ENCODE data around the gene SIDT2. TPM values are rescaled to one million over a fixed set of nuclear protein-coding genes. Genes with fewer than 3 reads are reported as not detected.
A peak's percentile ranks its signal among the peaks of the same experiment; 100 is the strongest.

Gene SIDT2
- total and polyA plus RNA-seq, 5 donors = 28.6 to 57.4 (median 39.1) TPM

- H3K4me1 ChIP-seq (ENCODE audit: control insufficient read depth, insufficient read depth, low read length) = peaks cover 9% of the 10 kb centered on the region
- H3K9me3 ChIP-seq (ENCODE audit: control insufficient read depth, low read length) = no peaks in the 10 kb centered on the region
- intact Hi-C loops (cut with DNase I) = no loop called here
- WGBS = 46% methylated on average over 14 of the region's 14 CpGs
- ATAC-seq (peak; percentile 70 to 75), DNase-seq (peak in 2 of 3 donors; percentile 47 to 63)
- no peak overlapping the region for H3K4me3 ChIP-seq (ENCODE audit: low read length)
- no peaks in the 10 kb centered on the region for H3K27me3 ChIP-seq (ENCODE audit: control insufficient read depth, insufficient read depth)
- peak overlapping the region; percentile 63 for H3K27ac ChIP-seq (ENCODE audit: low read length)
These were observed 5.7 kb upstream of the SIDT2 start for GRCh38 chr11:117172724-117173421.

DNA sequence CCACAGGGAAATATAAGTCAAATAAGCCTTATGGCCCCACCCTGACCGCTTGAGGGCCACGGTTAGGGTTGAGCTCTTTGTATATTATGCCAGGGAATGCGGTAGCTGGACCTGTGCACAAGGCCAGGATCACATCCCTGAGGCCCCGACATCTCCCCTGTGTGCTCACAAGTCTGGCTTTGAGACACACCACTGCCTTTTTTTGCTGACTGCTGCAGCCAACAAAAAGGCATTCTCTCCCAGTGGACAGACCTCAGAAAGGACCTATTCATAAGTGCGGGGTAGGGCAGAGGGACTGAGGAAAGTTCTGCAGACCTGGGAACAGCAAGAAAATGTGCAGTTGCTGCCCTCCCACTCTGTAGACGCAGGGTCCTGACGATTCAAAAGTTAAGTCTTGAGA, 3.4 kb upstream of the SIDT2 start:
- intact Hi-C loops (cut with DNase I) = no loop called here

DNA sequence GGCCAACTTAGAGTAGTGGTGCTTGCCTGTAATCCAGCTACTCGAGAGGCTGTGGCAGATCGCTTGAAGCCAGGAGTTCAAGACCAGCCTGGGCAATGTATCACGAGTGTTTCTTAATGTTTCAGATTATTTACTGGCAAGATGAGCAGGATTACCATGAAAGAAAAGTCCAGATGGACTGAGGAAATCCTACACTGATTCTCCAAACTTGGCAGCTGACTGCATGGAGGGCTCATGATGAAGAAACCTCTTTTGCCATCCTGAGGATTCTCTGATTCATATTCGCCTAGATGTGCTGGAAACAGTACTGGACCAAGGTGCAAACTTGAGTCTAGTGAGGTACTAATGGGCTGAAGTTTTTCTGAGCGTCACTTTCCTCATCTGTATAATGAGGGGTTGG, 2.8 kb upstream of the SIDT2 start:
- Histone ChIP-seq H3K27ac (ENCODE audit: low read length) (no peak overlapping the region), H3K4me3 (ENCODE audit: low read length) (no peak overlapping the region), H3K9me3 (ENCODE audit: control insufficient read depth, low read length) (no peaks in the 10 kb centered on the region), H3K4me1 (ENCODE audit: control insufficient read depth, insufficient read depth, low read length) (peaks cover 21% of the 10 kb centered on the region), H3K27me3 (ENCODE audit: control insufficient read depth, insufficient read depth) (no peaks in the 10 kb centered on the region)
- intact Hi-C loops (cut with DNase I) = no loop called here
- ATAC-seq (no peak), DNase-seq (no peak)
- WGBS = 80% methylated on average over 5 of the region's 5 CpGs

More for the DNA sequence above, 3.4 kb upstream of the SIDT2 start:
- Histone ChIP-seq H3K9me3 (ENCODE audit: control insufficient read depth, low read length) (no peaks in the 10 kb centered on the region), H3K27ac (ENCODE audit: low read length) (peak overlapping the region; percentile 21), H3K4me1 (ENCODE audit: control insufficient read depth, insufficient read depth, low read length) (peaks cover 19% of the 10 kb centered on the region), H3K4me3 (ENCODE audit: low read length) (no peak overlapping the region), H3K27me3 (ENCODE audit: control insufficient read depth, insufficient read depth) (no peaks in the 10 kb centered on the region)
- WGBS = 54% methylated on average over 7 of the region's 7 CpGs
- DNase-seq (peak in 1 of 3 donors; percentile 19), ATAC-seq (no peak)

DNA sequence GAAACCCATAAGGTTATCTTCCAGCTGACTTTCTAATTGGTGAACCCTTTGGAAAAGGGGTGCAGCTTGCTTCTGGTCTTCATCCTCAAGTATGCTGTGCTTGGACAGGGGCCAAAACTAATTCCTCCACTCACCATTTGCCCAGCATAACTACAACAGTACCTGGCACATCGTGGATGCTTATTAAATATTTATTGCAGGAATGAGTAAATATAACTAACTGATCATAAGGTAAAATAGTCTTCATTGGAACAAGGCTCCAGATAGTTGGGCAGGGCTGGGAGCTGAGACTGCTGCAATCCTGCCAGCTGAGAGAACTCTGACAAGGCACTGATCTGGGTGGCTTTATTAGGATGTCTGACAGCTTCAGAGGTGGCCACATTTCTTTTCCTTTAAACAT, 2.4 kb upstream of the SIDT2 start:
- no peak overlapping the region for H3K4me3 ChIP-seq (ENCODE audit: low read length)
- intact Hi-C loops (cut with DNase I) = no loop called here
- whole genome bisulfite sequencing = 71% methylated on average over 1 of the region's 1 CpG
- no peak for ATAC-seq
- H3K27ac ChIP-seq (ENCODE audit: low read length) = no peak overlapping the region
- no peaks in the 10 kb centered on the region for H3K9me3 ChIP-seq (ENCODE audit: control insufficient read depth, low read length)
- no peak for DNase-seq
- H3K27me3 ChIP-seq (ENCODE audit: control insufficient read depth, insufficient read depth) = no peaks in the 10 kb centered on the region
- H3K4me1 ChIP-seq (ENCODE audit: control insufficient read depth, insufficient read depth, low read length) = peaks cover 24% of the 10 kb centered on the region

- Histone ChIP-seq H3K27me3 (ENCODE audit: control insufficient read depth, insufficient read depth) (no peaks in the 10 kb centered on the region), H3K9me3 (ENCODE audit: control insufficient read depth, low read length) (no peaks in the 10 kb centered on the region), H3K4me3 (ENCODE audit: low read length) (peak overlapping the region; percentile 93), H3K4me1 (ENCODE audit: control insufficient read depth, insufficient read depth, low read length) (peaks cover 19% of the 10 kb centered on the region), H3K27ac (ENCODE audit: low read length) (peak overlapping the region; percentile 19)
- WGBS = 79% methylated on average over 10 of the region's 10 CpGs
- DNase-seq (peak in 1 of 3 donors; percentile 35), ATAC-seq (no peak)
- intact Hi-C loops (cut with DNase I) = no loop called here
These were observed 871 bp upstream of the SIDT2 start for GRCh38 chr11:117177534-117178209.

DNA sequence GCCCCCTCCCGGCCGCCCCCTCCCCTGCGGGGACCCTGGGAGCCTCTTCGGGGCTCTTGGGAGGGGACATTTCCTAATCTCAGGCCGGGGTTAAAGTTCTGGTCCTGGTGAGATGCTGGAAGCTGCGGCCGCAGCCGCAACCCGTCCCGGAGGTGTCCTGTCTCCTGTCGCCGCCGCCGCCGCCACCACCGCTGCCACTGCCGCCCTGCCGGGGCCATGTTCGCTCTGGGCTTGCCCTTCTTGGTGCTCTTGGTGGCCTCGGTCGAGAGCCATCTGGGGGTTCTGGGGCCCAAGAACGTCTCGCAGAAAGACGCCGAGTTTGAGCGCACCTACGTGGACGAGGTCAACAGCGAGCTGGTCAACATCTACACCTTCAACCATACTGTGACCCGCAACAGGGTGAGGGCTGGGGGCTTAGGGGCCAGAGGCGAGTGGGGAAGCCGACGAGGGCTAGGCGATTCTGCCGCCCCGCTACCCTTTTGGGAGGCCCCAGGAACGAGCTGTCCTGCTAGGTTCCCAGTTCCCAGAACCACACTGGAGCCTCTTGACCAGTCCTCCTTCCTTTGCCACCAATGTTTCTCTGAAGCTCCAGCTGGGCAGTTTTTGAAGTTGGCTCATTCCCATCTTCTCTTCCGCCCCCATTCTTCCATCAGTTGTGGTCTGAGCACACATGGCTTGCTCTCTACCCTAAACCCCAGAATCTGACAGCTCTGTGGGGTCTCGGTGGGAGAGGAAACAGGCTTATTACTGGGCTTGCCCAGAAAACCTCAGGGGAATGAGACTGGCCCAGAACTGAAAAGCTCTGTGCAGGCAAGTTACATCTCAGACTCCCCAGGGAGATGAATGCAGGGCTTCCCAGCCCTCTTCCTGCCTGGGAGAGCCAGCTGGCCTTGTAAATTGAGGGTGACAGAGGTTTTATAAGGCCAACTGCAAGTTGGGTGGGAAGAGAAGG, 781 bp downstream of the SIDT2 start:
- peak; percentile 34 to 48 for ATAC-seq
- intact Hi-C loops (cut with DNase I) = no loop called here
- WGBS = under 1% methylated on average over 39 of the region's 39 CpGs

DNA sequence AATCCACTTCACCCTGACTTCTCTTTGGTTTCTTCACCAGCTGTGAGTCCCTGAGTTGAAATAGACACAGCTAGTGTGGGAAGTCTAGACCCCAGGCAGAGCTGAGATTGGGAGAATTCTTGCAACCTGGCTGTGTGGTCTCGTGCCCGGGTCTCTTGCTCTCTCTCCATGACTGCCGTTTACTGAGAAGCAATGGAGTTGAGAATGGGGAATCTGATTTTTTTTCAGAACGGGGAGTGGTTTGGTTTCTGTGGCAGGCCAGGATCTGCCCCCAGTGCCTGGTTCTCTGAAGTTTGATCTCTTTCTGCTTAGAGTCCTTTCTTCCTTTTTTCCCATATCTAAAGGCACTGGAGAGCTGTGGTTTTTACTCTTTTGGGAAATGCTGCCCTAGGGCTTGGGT, 1.5 kb downstream of the SIDT2 start:
- 37% methylated on average over 4 of the region's 4 CpGs for WGBS
- Histone ChIP-seq H3K4me1 (ENCODE audit: control insufficient read depth, insufficient read depth, low read length) (peaks cover 17% of the 10 kb centered on the region), H3K27ac (ENCODE audit: low read length) (peak overlapping the region; percentile 66), H3K4me3 (ENCODE audit: low read length) (peak overlapping the region; percentile 93), H3K9me3 (ENCODE audit: control insufficient read depth, low read length) (no peaks in the 10 kb centered on the region), H3K27me3 (ENCODE audit: control insufficient read depth, insufficient read depth) (no peaks in the 10 kb centered on the region)
- ATAC-seq (no peak), DNase-seq (peak in 1 of 3 donors; percentile 45)
- intact Hi-C loops (cut with DNase I) = loop anchor here in 2 of 4 donors (5.0 kb wide), 2 partner anchors 37 to 47 kb away; no protein-coding TSS in a partner anchor

More for the DNA sequence above, 781 bp downstream of the SIDT2 start:
- Histone ChIP-seq H3K27ac (ENCODE audit: low read length) (peak overlapping the region; percentile 66), H3K27me3 (ENCODE audit: control insufficient read depth, insufficient read depth) (no peaks in the 10 kb centered on the region), H3K4me3 (ENCODE audit: low read length) (peak overlapping the region; percentile 93), H3K4me1 (ENCODE audit: control insufficient read depth, insufficient read depth, low read length) (peaks cover 17% of the 10 kb centered on the region), H3K9me3 (ENCODE audit: control insufficient read depth, low read length) (no peaks in the 10 kb centered on the region)
- peak; percentile 35 to 80 (median 79) for DNase-seq

GRCh38 chr11:117180661-117181585, 2.4 kb downstream of the SIDT2 start:
- peak; percentile 11 for ATAC-seq
- H3K4me1 ChIP-seq (ENCODE audit: control insufficient read depth, insufficient read depth, low read length) = peaks cover 17% of the 10 kb centered on the region

DNA sequence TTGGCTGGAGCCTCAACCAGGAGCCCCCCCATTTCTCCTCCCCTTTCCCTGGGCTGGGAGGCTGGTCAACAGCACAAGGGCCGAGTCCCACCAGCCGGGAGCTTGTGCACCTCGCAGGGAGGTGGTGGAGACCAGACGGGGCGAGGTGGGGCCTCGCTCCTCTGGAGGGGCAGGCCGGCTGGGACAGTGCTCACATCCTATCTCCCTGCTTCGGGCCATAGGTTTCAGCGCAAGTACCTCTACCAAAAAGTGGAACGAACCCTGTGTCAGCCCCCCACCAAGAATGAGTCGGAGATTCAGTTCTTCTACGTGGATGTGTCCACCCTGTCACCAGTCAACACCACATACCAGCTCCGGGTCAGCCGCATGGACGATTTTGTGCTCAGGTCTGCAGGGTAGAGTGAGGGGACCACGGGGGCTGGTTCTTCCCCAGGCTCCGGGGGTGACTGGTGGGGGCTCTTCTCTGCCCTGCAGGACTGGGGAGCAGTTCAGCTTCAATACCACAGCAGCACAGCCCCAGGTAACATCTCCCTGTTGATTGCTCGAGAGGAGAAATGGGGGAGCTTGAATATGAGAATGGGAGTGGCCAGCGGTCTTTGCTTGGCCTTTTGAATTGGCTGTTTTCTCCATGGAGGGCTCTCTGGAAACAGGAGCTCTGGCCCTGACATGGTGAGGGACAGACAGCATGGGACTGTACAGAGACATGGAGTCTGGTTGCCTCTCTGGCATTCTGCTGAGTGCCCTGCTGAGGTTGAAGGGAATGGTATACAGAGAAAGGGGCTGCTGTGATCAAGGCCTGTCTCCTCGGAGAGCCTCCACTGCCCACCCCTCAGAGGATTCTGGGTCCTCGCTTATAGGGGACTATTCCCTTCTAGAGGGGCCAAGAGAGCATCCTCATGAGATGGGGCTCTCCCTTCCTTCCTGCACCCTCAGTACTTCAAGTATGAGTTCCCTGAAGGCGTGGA, 3.3 kb downstream of the SIDT2 start:
- Histone ChIP-seq H3K27ac (ENCODE audit: low read length) (no peak overlapping the region), H3K4me1 (ENCODE audit: control insufficient read depth, insufficient read depth, low read length) (peaks cover 17% of the 10 kb centered on the region), H3K4me3 (ENCODE audit: low read length) (no peak overlapping the region), H3K27me3 (ENCODE audit: control insufficient read depth, insufficient read depth) (no peaks in the 10 kb centered on the region), H3K9me3 (ENCODE audit: control insufficient read depth, low read length) (no peaks in the 10 kb centered on the region)
- DNase-seq (peak in 1 of 3 donors; percentile 1), ATAC-seq (no peak)
- intact Hi-C loops (cut with DNase I) = loop anchor here in 2 of 4 donors (5.0 kb wide), 2 partner anchors 35 to 45 kb away; no protein-coding TSS in a partner anchor
- WGBS = 89% methylated on average over 22 of the region's 22 CpGs

More at GRCh38 chr11:117180661-117181585, 2.4 kb downstream of the SIDT2 start:
- Histone ChIP-seq H3K27me3 (ENCODE audit: control insufficient read depth, insufficient read depth) (no peaks in the 10 kb centered on the region), H3K9me3 (ENCODE audit: control insufficient read depth, low read length) (no peaks in the 10 kb centered on the region), H3K4me3 (ENCODE audit: low read length) (no peak overlapping the region), H3K27ac (ENCODE audit: low read length) (no peak overlapping the region)
- 44% methylated on average over 22 of the region's 22 CpGs for WGBS
- intact Hi-C loops (cut with DNase I) = loop anchor here in 2 of 4 donors (5.0 kb wide), 2 partner anchors 36 to 46 kb away; no protein-coding TSS in a partner anchor
- DNase-seq = peak; percentile 74 to 91 (median 87)
